ENCODE measurements around the gene VPS13C.

GRCh38 chr15:62066663-62067447 lies 6.6 kb upstream of the VPS13C start, which contains the start of gene C2CD4A:
- TF ChIP-seq EZH2phosphoT487 (IDR thresholded peaks at IDR 0.05; ENCODE audit: borderline replicate concordance, low read length), result peak; percentile 80
- TF ChIP-seq, protein P1, sequence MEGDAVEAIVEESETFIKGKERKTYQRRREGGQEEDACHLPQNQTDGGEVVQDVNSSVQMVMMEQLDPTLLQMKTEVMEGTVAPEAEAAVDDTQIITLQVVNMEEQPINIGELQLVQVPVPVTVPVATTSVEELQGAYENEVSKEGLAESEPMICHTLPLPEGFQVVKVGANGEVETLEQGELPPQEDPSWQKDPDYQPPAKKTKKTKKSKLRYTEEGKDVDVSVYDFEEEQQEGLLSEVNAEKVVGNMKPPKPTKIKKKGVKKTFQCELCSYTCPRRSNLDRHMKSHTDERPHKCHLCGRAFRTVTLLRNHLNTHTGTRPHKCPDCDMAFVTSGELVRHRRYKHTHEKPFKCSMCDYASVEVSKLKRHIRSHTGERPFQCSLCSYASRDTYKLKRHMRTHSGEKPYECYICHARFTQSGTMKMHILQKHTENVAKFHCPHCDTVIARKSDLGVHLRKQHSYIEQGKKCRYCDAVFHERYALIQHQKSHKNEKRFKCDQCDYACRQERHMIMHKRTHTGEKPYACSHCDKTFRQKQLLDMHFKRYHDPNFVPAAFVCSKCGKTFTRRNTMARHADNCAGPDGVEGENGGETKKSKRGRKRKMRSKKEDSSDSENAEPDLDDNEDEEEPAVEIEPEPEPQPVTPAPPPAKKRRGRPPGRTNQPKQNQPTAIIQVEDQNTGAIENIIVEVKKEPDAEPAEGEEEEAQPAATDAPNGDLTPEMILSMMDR (IDR thresholded peaks at IDR 0.05; ENCODE audit: low read depth, low read length, poor library complexity, severe bottlenecking), result no peak
